ENCODE data around the gene LIX1L.

The LIX1L gene

GRCh38 chr1:145886816-145887215 lies 71.0 kb downstream of the LIX1L start:
- no peak overlapping the region for H3K27ac ChIP-seq
- TF ChIP-seq CTCF (conservative IDR thresholded peaks at IDR 0.05), result no peak

DNA sequence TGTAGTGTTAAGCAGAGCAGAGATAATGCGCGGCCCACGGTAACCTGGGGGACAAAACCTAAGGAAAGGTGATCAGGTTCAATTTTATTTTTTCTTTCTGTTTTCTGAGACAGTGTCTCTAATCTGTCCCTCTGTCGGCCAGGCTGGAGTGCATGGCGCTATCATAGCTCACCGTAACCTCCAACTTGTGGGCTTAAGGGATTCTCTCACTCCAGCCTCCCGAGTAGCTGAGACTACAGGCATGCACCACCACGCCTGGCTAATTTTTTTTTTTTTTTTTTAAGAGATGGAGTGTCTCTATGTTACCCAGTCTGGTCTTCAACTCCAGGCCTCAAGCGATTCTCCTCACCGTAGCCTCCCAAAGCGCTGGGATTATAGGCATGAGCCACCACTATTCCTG lies 71.4 kb downstream of the LIX1L start:
- no peak for TF ChIP-seq CTCF (conservative IDR thresholded peaks at IDR 0.05)
- no peak overlapping the region for H3K27ac ChIP-seq

DNA sequence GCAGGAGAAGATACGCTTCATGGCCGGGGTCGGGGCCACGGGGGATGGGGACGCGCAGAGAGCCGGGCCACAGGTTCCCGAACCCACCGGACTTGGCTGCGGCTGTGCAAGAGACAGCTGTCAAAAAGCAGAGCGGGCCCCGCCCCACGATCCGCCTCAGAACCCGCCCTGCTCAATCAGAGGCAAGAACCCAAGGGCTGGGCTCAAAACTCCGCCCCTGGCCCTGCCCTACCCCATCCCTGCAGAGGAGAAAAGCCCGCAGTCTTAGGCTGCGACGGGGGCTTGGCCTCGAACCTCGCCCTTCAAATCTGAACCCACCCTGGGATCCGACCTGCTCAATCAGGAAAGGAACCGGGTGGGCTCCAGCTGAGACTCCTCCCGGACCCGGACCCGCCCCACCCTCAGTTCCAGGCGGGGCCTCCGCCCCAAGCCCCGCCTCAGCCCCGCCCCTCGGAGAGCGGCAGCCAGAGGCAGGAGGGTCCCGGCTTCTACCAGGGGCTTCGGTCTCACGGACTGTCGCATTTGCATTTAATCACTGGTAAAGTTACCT lies 72.0 kb downstream of the LIX1L start, which contains the start of gene ANKRD35:
Gene ANKRD35, minus strand, starts transcription at position 129 of the 550 bp plus-strand sequence. Its CDS starts 108 bp downstream, at position 21.
- TF ChIP-seq CTCF (conservative IDR thresholded peaks at IDR 0.05), result no peak
- no peak within 1 kb of the TSS for H3K27ac ChIP-seq

- no peak overlapping the region for H3K27ac ChIP-seq
- TF ChIP-seq CTCF (conservative IDR thresholded peaks at IDR 0.05), result no peak
Measured at GRCh38 chr1:145884675-145885074, 73.1 kb downstream of the LIX1L start.

All from VCaP (cell line).